GM10847 (cell line): Measurements from ENCODE around the gene CALHM4.

Source experiments
- POLR2A ChIP-seq: IDR thresholded peaks from 2 replicates; pipeline ENCODE4 v1.6.1; 2011; ENCODE audit not compliant: insufficient read length; ENCODE audit errors: extremely low read depth

CALHM4 gene

DNA sequence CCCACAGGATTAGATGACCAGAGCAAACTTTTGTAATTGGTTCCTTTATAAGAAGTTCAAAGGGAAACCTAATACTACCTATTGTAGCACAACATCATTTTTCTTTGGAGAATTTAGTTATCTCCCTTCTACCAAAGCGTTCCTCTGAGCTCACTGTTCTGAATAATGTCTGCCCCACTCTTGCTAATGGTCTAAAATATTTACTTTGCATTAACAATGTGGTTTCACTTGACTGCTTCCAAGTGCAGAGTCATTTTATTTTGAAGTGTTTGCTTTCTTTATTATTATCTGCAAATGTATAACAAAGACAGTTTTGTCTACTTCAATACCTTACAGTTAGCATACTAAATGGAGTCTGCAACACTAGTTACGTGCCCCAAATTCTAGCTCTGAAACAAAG lies 23.1 kb upstream of the CALHM4 start:
- TF ChIP-seq POLR2A: no peak

DNA sequence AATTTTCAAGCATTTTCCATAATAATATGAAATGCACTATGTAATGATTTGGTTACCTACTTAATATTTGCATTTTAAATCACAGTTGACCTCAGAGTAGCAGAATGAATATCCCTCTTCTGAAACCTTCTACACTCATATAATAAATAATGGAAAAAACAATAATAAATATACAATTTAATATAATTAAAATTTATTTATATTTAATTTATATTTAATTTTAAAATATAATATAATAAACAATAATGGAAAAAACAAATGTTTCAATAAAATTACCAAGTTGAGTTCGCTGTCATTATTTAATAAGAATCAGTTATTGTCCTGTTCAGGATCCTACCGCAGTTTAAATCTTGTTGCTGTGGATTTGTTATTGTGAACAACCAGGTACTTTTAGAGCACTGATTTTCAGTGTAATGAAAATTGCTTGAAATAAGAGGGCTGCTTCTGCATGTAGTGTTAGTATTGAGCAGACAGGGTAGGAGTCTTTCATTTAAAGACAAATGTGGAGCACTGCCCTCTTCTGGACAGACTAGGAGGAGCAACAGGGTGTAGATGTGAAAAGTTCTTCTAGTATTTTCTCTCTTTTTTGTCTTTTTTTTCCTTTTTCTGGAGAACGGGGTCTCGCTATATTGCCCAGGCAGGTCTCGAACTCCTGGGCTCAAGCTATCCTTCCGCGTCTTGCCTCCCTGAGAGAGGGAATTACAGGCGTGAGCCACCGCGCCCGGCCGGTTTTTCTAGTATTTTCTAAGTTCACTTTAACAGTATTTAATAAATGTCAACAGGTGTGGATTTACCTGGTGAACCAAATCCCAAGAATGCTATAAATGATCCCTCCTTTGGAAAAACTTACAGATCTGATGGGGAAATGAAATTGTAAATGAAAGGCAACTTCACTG lies 21.6 kb upstream of the CALHM4 start:
- no peak for TF ChIP-seq POLR2A

DNA sequence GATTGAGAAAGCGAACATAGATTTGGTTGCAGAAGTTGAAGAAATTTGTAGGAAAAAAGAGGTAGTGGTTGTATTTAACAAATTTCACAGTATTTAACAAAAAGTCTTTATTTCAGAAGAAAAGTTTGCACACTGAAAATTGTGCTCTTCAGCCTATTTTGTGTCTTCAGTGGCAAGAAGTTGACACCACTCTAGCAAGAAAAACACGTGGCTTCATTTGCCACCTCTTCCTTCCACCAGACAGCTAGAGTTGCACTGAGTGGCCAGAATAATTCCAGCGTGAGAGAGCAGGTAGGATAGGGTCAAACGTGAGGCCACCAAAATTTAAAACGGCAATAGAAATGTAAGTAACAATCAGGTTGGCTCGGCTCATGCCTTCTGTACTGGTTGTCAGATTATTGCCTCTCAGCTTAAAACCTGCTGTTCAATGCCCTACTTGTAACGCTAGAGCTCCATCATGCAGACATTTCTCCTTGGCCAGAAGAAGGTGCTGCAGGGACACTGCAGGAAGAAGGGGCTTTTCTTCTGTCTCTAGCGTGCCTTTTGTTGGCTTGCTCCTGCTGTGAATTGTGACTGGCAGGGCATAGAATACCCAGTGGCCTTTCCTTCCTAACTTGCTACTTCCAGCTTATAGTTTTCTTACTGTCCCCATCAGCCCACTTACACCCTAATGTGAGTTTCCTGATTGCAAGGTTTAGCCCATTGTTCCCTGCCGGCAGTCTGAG lies 20.2 kb upstream of the CALHM4 start:
- TF ChIP-seq POLR2A: no peak

DNA sequence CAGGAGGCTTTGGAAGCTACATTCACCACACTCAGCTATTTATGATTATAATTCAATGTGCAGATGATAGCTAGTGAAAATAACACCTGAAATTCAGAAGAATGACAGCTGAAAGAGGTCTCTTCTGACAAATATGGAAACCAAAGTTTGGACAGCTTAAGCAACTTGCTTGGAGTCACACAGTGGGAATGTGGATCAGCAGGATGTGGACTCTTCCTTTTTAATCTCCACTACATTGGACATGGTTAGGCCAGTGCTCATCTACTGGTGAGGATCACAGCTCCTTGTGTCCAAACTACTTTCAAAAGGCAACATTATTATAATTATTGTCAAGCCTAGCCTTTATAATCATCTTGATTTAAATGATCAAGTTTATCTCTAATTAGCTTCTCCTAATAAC lies 18.4 kb upstream of the CALHM4 start:
- TF ChIP-seq POLR2A: no peak

DNA sequence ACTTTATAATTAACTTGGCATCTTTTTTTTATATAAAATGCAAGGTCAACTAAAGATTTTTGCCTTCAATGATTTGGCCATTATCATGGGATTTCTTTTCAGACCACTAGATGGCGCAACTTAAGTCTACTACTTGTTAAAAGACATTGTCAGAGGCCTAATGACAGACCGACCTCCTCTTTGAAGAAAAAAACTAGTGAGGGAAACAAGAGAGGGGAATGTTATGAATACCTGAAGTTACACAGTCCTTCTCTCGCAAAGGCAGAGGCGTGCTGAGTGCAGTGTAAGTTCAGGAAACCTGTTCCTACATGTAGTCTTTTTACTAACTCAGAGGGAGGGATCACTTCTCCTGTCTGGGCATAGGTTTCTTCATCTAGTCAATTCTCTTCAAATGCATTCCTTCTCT lies 17.3 kb upstream of the CALHM4 start:
- TF ChIP-seq POLR2A: no peak

DNA sequence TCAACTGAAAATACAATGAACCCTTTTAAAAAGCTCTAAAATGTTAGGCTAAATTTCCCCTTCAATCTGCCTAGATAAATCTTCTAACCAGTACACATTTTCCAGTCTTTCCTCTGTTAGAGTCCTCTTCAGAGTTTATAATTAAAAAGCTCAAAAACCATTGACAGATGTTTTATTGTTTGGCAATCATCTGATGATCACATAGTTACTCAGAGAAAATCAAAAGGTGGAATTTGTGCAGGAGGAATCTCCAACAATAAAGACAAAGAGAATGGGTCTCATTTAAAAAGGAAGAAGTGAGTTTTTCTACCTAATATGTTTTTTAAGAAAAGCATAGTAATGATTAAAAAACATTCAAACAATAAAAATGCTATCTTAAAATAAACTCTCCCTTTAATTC lies 11.1 kb upstream of the CALHM4 start:
- no peak for TF ChIP-seq POLR2A

DNA sequence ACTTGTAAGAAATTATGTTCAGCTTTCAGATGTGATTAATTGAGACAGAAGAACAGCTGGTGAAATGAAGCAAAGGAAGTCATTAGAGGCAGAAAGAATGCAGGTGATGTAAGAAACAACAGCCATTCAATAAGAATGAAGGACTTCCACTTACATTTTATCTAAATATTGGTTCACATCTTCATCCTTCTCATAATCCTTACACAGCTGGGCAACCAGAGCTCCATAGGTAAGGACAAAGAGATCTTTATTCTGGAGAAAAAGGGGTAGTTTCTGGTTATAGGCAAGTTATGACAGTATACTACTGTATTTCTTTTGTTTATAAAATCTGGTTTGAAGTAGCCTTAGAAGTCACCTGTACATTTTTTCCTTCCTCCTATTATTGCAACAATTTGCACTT lies 10.4 kb upstream of the CALHM4 start:
- no peak for TF ChIP-seq POLR2A

DNA sequence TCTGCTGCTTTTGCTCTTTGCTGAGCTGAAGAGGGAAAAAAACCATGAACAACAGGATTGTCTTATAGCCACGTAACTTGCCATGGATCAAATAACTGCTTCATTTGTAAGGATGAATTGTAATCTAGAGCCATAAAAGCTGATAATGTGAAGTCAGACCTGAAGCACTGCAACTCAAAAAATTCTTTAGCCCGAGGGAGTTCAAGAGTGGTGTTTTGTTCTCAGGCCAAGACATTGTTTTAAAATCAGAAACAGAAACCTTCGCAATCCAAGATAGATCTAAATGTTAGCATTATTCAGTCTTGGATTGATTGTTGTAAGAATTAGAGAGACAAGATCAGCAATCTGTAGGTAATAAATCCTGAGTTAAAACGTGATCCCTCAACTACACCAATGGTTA lies 7.9 kb upstream of the CALHM4 start, which contains the start of gene TRAPPC3L:
Gene TRAPPC3L (minus strand): TSS at position 34 of the 400 bp plus-strand sequence. CDS start 170 bp downstream, outside the sequence.
- TF ChIP-seq POLR2A: no peak

DNA sequence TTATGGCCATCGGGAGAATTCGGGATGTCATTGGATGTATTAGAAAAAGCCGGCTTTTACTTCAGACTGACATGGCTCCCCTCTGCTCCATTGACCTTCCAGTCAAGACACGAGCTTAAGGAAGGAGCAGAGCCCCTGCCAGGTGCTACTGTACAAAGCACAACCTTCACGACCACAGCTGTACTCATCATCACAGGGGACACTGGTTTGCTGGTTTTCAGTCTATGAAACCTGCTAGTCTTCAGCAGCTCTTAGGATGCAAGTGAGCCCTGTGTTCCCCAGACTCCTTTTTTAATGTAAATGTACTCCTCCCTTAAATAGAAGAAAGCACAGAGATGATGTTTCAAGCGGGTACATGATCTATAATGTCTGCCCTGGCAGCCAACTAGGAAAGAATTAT lies 6.2 kb upstream of the CALHM4 start:
- no peak for TF ChIP-seq POLR2A

DNA sequence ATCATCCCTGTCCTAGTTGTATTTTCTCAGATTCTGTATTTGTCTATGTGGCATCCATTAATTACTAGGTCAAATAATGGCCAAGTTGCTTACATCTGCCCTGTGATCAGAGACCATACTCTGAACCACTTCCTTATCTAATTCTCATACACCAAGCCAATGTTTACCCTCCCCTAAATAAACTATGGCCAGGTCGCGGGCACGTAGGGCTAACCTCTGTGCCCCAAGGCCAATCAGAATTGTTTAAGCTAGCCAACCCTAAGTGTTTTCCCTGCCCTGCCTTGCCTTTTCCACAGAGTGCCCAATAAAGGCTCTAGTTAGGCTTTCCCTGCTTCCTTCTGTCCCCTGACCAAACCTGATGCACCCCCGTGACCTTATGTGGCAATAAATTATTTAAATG lies 2.8 kb upstream of the CALHM4 start:
- TF ChIP-seq POLR2A: no peak

DNA sequence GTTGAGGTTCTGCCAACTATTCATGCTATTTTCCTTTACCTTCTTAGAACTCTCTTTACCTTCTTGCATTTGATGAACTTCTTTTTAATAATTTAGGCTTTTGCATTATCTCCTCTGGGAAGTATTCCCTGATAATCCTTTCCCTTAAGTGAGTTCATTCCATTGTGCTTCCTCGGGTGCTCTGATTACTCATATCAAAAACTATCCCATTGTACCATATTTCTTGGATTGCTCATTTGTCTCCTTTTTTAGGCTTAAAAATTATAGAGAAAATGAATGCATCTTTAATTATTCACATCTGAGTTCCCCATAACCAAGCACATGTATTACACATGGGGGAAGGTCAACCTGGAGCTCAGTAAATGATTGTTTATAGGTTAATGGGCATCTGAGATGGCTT lies 2.5 kb downstream of the CALHM4 start:
- TF ChIP-seq POLR2A: no peak

DNA sequence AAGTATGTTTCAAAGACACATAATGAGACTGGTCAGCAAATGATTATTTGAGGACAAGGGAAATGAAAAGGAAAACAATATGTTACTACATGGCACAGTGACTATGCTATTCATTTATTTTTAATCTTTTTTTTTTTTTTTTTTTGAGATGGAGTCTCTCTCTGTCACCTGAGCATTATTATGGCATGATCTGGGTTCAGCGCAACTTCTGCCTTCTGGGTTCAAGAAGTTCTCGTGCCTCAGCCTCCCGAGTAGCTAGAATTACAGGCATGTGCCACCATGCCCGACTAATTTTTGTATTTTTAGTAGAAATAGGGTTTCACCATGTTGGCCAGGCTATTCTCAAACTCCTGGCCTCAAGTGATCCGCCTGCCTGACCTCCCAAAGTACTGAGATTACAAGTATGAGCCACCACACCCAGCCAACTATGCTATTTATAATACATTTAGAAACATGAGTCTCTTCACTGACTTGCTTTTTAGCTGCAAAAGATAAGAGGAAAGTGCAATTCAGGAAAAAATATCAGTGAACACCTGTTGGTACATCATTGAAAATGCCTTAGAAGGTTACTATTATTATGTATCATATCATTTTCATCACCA lies 3.4 kb downstream of the CALHM4 start:
- no peak for TF ChIP-seq POLR2A

DNA sequence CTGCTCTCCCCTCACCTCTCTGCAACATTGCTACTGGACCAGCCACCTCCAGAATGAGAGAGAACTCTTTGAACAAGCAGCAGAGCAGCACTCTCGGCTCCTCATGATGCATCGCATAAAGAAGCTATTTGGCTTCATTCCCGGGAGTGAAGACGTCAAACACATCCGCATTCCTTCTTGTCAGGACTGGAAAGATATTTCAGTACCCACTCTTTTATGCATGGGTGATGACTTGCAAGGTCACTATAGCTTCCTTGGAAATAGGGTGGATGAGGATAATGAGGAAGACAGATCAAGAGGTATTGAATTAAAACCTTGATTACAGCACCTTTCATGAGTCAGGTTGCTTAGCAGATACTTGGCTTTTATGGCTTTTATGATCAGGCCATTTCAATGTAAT lies 4.3 kb downstream of the CALHM4 start:
- TF ChIP-seq POLR2A: no peak

DNA sequence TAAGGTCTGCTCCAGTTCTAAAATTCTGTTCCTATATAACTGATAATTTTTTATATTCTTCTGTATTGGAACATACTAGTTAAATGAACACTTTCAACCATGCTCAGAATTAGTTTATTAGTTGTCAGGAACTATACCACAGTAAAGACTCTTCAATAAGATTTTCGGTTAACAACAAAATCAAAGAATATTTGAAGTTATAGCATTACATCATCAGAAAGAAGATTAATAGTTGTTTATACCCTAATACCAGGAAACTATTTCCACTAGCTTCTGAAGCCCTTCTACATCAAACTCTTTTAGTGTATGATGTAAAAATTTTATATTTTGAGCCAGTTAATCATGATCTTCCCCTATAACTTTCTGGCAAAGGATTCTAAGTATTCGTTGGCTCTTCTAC lies 6.6 kb downstream of the CALHM4 start:
- TF ChIP-seq POLR2A: no peak

DNA sequence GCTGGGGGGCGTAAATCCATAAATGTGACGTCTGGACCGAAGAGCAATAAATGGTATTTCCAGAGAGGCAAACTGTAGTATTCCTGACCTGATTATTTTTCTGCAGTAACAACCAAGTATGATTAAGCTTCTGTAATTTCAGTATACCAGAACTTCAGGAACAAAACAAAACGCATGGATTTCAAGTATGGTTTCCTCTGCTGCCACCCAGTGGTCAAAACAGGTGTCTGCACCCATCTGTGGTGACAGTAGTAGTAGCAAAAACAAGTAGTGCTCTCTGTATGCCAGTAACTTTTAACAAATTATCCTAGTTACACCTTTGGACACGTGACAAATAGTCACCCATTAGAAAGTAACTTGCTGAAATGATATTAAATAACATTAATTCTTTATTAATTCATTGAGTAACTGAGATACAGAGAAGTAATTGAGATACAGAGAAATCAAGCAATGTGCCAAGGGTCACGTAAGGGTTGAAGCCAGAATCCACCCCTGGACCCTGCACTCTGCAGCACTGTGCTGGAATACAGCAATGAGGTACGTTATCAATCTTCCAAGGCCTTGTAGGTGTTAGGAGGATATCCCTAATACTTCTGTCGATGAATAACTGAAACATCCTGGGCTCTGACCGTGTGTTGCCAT lies 7.9 kb downstream of the CALHM4 start:
- no peak for TF ChIP-seq POLR2A
